GM18502 (cell line): ENCODE results near the gene ARMH1.
"Not testable (repeated sequence)": the region's sequence is repeated elsewhere in the genome, so short reads cannot be mapped to it uniquely, and the experiment has no call there.

Experiments used
- ATAC-seq: cut with Tn5 transposase; IDR thresholded peaks from one replicate; pipeline ENCODE4 v1.9.1; 2021; ENCODE audit warnings: mild to moderate bottlenecking; ENCODE audit not compliant: unreplicated experiment, poor library complexity

The ARMH1 gene

DNA sequence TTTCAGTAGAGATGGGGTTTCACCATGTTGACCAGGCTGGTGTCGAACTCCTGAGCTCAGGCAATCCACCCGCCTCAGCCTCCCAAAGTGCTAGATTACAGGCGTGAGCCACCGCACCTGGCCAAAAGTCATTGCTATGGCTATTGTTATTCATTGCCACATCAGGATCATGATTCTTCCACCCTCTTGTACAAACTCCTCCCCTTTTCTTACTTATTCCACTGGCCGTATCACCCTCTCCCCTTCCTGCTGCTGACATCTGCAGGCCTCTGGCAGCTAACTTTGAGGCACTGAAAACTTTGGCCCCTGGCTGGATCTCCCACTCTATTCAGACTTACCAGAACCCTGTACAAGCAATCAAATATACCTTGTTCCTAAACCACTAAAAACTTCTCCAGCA, 11.1 kb upstream of the ARMH1 start:
- no peak for ATAC-seq

- no peak for ATAC-seq
Observed at GRCh38 chr1:44664730-44665370, 9.7 kb upstream of the ARMH1 start.

- ATAC-seq, result not testable (repeated sequence)
Observed at GRCh38 chr1:44666719-44667118, 7.8 kb upstream of the ARMH1 start.

DNA sequence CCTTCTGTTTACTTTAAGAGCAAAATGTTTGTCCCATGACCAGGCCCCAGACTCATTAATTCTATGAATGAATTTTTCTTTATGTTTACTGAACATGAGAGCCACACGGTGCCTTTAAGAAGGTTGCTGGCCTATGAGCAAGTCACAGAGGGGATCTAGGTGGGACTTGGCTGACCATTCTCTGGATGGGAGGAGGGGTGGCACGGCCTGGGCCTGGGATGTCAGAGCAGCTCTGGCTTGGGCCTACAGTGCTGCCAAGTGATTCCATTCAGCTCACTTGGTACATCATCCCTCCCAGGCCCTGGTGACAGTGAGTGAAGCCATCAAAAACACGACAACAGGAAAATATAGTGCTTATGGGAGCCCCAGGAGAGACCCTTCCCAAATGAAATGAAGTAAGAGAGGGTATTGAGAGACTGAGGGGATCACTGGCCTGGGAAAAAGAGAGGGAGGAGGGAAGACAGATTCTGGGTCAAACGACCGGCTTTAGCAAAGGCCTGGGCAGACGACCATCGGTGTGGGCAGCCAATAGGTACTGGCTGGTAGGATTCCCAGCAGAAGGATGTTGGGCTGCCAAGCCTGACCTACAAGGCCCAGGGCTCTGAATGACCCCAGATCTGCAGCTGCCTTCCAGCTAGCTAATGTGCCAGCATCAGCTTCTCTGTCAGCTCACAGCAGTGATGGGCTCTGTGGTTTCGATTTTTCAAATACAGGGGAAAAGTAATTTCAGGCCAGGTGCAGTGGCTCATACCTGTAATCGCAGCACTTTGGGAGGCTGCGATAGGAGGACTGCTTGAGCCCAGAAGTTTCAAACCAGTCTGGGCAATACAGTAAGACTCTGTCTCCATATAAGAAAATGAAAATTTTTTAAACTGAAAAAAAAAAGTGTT, 3.5 kb upstream of the ARMH1 start:
- no peak for ATAC-seq

DNA sequence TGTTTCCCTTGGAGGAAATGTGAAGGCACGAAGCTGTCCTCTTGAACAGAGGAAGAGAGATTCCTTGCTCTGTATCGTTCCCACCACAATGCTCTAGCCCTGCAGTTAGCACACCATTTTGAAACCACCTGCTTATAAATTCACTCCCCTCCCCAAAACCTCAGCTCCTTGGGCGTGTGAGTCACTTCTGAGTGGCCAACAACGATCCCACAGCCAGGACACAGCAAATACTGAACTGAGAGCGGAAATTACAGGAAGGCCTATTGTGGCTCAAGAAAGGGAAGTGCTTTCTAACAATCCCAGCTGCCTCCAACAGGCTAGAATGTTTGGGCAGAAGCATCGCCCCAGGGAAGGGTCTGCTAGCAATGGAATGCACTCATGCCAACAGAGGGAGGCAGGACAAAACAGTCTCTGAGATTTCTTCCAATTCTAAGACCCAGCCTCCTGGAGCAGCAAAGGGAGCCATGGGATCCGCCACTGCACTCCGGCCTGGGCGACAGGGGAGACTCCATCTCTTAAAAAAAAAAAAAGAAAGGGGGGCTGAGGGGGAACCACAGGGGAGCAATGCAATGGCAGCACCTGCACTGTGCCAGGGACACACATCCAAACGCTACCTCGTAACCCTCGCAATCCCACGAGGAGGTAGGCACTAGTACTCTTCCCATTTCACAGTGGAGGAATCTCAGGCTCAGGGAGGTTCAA, 2.1 kb upstream of the ARMH1 start:
- ATAC-seq, result no peak

DNA sequence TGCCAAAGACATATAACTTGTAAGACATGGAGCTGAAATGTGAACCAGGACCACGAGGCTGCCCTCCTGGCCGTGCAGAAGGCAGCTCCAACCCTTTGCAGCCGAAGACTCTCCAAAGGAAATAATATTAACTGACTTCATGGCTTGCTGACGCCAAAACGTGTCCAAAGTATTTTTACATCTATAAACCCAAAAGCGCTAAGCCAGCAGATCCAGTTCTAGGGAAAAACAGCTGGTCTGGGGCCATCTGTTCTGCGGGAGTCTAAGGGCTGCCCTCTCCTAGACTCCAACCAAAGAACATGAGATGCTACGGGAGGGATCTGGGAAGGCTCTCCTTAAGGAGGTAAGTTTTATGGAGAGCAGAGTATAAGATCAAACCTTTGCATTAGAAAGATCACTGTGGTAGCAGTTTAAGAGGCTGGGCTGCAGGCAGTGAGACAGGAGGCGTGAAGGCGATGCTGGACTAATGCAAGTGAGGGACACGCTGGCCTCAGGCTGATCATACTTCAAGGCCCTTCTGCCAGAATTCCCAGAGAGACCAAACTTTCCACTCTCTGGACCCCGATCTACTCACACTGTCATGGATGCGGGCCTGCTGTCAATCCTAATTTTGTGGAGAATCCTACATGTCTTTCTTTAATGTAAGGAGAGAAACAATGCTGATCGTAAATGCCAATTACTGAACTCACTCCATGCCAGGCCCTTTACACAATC, 1.4 kb upstream of the ARMH1 start:
- no peak for ATAC-seq

GRCh38 chr1:44673675-44674112, 820 bp upstream of the ARMH1 start:
- ATAC-seq, result peak; percentile 9

DNA sequence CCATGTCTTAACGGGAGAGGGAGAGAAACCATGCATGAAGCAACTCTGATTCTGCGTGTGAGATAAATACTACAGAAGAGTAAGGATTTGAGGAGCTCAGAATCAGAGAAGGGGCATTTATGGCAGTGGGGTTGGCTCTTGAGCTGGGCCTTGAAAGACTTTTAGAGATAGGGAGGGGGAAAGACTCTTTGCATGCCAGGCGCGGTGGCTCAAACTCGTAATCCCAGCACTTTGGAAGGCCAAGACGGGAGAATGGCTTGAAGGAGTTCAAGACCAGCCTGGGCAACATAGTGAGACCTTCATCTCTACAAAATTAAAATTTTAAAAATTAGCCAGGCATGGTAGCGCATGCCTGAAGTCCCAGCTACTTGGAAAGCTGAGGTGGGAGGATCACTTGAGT, 672 bp downstream of the ARMH1 start:
- ATAC-seq, result no peak

- no peak for ATAC-seq
Observed at GRCh38 chr1:44676484-44677200, 2.1 kb downstream of the ARMH1 start.

DNA sequence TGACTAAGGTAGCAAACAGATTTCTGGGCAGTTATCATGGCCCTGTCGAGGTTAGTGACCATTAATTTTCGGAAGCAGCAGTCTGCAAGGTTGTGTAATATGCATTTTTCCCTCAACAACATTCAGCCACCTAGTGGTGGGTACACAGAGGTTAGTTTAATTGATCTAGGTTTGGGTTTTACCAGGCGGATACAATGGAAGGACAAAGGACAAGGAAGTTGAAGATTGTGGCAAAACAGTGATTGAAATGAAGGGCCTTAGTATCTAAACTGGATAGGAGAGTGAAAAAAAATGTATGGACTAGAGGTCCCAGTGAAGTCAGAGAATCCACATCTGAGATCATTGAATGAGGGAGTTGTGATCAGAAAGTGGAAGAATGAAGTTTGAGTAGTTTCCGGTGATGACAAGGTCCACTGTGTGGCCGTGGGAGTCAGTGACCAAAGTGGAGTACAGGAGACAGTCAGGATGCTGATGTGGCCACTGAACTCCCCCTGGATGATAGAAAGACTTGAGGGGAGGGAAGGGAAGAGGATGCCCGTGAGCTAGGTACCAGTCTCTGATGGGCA, 2.8 kb downstream of the ARMH1 start:
- ATAC-seq, result no peak

- ATAC-seq, result no peak
Observed at GRCh38 chr1:44678120-44678519, 3.6 kb downstream of the ARMH1 start.

DNA sequence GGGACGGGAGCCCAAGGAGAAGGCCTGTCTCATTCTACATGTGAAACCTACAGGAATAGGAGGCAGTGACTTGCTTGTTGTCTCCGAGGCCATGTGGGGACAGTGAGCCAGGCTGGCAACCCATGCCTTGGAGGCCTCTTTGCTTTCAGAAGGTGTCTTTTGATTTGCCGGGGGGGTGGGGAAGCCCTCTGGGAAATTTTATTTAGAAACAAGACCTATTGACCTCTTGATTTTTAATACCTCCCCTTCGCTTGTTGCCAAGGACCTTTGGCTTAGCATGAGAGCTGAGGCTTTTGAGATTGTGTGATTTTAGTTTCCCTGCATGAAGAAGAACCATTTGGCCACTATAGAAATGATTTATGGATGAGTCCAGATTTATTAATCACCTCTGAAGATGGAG, 4.1 kb downstream of the ARMH1 start:
- no peak for ATAC-seq

DNA sequence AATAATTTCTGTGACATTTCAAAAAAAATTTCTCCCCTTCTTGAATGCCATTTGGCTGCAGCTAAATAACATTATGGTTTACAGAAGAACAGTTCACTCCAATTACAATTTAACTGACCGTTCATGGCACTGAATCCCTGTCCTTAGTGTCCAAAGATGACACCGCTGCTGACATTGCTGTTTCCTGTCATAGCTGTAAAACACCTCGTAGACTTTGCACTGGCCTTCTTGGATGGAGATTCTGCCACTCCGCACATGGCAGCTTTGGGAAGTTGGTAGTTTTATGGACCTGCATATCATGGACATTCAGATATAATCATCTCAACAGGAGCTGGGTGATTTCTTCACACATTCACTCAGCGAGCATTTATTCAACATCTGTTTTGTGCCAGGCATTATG, 5.0 kb downstream of the ARMH1 start:
- ATAC-seq, result no peak

GRCh38 chr1:44681905-44682882, 7.7 kb downstream of the ARMH1 start:
- no peak for ATAC-seq

DNA sequence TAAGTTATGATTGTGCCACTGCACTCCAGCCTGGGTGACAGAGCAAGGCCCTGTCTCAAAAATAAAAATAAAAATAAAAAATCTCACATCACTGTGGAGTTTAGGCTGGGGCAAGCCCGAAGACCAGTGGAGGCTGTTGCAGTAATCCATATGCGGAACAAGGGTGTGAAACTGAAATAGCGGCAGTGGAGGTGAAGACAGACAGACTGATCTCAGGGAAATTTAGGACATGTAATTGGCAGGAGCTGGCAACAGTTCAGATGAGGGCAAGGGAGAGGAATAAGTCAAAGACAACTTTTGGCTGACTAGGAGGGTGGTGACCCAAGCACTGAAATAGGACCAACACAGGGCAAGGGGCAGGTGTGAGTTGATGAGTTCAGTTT, 8.4 kb downstream of the ARMH1 start:
- ATAC-seq, result no peak

DNA sequence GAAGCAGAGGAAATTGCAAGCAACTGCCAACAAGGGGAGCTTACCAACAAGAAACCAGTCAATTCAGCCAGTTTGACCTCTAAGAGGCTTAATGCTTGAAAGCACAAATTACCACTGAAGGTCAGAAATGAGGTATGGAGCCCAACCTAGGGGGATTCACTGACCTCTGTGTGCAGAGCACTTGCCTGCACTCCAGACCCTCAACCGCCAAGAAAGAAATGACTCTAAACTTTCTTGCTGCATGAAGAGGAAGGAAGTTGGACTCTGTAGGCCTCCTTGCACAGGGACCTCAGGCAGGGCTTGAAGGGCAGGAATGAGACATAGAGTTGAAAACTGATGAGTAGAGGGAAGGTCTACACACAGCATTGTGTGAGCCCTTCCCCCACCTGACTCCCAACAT, 10.0 kb downstream of the ARMH1 start:
- peak; percentile 75 for ATAC-seq

GRCh38 chr1:44685218-44685617, 10.7 kb downstream of the ARMH1 start:
- no peak for ATAC-seq

DNA sequence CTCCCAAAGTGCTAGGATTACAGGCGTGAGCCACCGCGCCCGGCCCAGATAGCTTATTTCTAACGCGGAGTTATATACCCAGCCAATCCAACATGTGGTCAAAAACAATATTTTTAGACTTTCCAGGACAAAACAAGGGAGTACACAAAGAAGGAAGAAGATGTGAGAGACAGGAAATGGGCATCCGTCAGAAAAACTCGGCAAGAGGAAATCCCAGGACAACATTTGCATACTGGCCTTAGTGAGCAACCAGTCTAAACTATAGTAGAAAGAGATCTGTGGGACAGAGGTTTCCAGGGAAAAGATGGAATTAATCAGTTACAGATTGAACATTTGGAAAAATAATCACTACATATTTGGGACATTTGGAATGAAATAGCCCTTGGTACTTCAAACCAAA, 11.4 kb downstream of the ARMH1 start:
- ATAC-seq, result no peak
